Activated CD4-positive, alpha-beta T cell treated with anti-CD3 and anti-CD28 coated beads for 1 hour (primary cell): ENCODE measurements around the gene MRPS25.
"Not testable (repeated sequence)": the region's sequence is repeated elsewhere in the genome, so short reads cannot be mapped to it uniquely, and the experiment has no call there.

Experiments
- DNase-seq: peaks from one replicate; pipeline ENCODE4 v3.0.0-alpha.2; 2020

Gene MRPS25

GRCh38 chr3:15042936-15043335 lies 22.2 kb downstream of the MRPS25 start:
- DNase-seq = no peak

- DNase-seq = no peak
These were observed 23.2 kb downstream of the MRPS25 start for GRCh38 chr3:15041950-15042349.

GRCh38 chr3:15040844-15041243 lies 24.3 kb downstream of the MRPS25 start:
- DNase-seq = no peak

GRCh38 chr3:15038306-15038705 lies 26.8 kb downstream of the MRPS25 start:
- DNase-seq = no peak

GRCh38 chr3:15033103-15033502 lies 32.0 kb downstream of the MRPS25 start:
- no peak for DNase-seq

- no peak for DNase-seq
These were observed 32.5 kb downstream of the MRPS25 start for GRCh38 chr3:15032650-15033049.

- no peak for DNase-seq
These were observed 35.5 kb downstream of the MRPS25 start for GRCh38 chr3:15029625-15030024.

GRCh38 chr3:15023719-15024118 lies 41.4 kb downstream of the MRPS25 start:
- no peak for DNase-seq

GRCh38 chr3:15023249-15023648 lies 41.9 kb downstream of the MRPS25 start:
- DNase-seq = no peak

GRCh38 chr3:15017191-15017590 lies 47.9 kb downstream of the MRPS25 start:
- DNase-seq = no peak

GRCh38 chr3:15015456-15015855 lies 49.7 kb downstream of the MRPS25 start:
- DNase-seq = no peak

GRCh38 chr3:15014606-15015328 lies 50.3 kb downstream of the MRPS25 start:
- no peak for DNase-seq

GRCh38 chr3:15011174-15011573 lies 53.9 kb downstream of the MRPS25 start:
- no peak for DNase-seq

- no peak for DNase-seq
These were observed 54.5 kb downstream of the MRPS25 start for GRCh38 chr3:15010664-15011063.

- DNase-seq = no peak
These were observed 55.9 kb downstream of the MRPS25 start for GRCh38 chr3:15009167-15009566.

- DNase-seq = no peak
These were observed 57.4 kb downstream of the MRPS25 start for GRCh38 chr3:15007681-15008141.

- not testable (repeated sequence) for DNase-seq
These were observed 65.9 kb downstream of the MRPS25 start for GRCh38 chr3:14999182-14999581.
